WTC11 (cell line): ENCODE measurements around the gene MMRN1. TPM values are rescaled to one million over a fixed set of nuclear protein-coding genes. Genes with fewer than 3 reads are reported as not detected.

ENCODE experiments used
- ATAC-seq: fragments of 200-7000 bp; cut with Tn5 transposase; 2 replicates; pipeline ENCODE4 v1.10.0; 2021; ENCODE audit warnings: mild to moderate bottlenecking, moderate library complexity
- CTCF ChIA-PET: fragments of 300-600 bp; sonication (Branson Sonifier 250); formaldehyde crosslinking; loops from one replicate; lab custom pipeline; 2021; ENCODE audit warnings: antibody characterized with exemption; lab: Charles Lee
- POLR2A ChIA-PET: fragments of 350-600 bp; sonication (Branson Sonifier 250); formaldehyde crosslinking; loops from one replicate; lab custom pipeline; 2021; ENCODE audit warnings: antibody characterized with exemption; lab: Charles Lee
- DNase-seq: peaks from one replicate; pipeline ENCODE4 v3.0.0; 2021; ENCODE audit warnings: low spot score
- H3K27ac Mint-ChIP-seq: 2 replicates; pipeline ENCODE4 v1.8.0; 2021; ENCODE audit warnings: mixed read lengths
- H3K27me3 Mint-ChIP-seq: 2 replicates; pipeline ENCODE4 v1.8.0; 2021; ENCODE audit warnings: low read depth, mild to moderate bottlenecking, moderate library complexity, mixed read lengths
- H3K36me3 Mint-ChIP-seq: 2 replicates; pipeline ENCODE4 v1.8.0; 2021; ENCODE audit warnings: mixed read lengths
- H3K4me1 Mint-ChIP-seq: 2 replicates; pipeline ENCODE4 v1.8.0; 2022; ENCODE audit warnings: mixed read lengths
- H3K4me3 Mint-ChIP-seq: 2 replicates; pipeline ENCODE4 v1.8.0; 2021; ENCODE audit warnings: mild to moderate bottlenecking, moderate library complexity, mixed read lengths
- H3K9me3 Mint-ChIP-seq: 2 replicates; pipeline ENCODE4 v1.8.0; 2021; ENCODE audit warnings: mixed read lengths
- AFF4 ChIP-seq: sonication (generic); formaldehyde crosslinking; IDR thresholded peaks from 2 replicates; pipeline ENCODE4 v1.8.1; 2023; ENCODE audit warnings: mild to moderate bottlenecking, missing genetic modification reagents, borderline replicate concordance
- CBFB ChIP-seq: sonication (generic); formaldehyde crosslinking; IDR thresholded peaks from 2 replicates; pipeline ENCODE4 v1.8.1; 2022; ENCODE audit warnings: mild to moderate bottlenecking, low read depth, missing genetic modification reagents
- CREM ChIP-seq: sonication (generic); formaldehyde crosslinking; IDR thresholded peaks from 2 replicates; pipeline ENCODE4 v1.8.1; 2022; ENCODE audit warnings: mild to moderate bottlenecking, missing genetic modification reagents, moderate library complexity
- E2F5 ChIP-seq: sonication (generic); formaldehyde crosslinking; IDR thresholded peaks from 2 replicates; pipeline ENCODE4 v1.8.1; 2022; ENCODE audit warnings: mild to moderate bottlenecking, moderate library complexity, missing genetic modification reagents
- ERG ChIP-seq: fragments of 250-450 bp; sonication (Bioruptor Pico); IDR thresholded peaks from 2 replicates; pipeline ENCODE4 v1.8.0; 2021; ENCODE audit warnings: mild to moderate bottlenecking
- ESRRA ChIP-seq: sonication (generic); formaldehyde crosslinking; IDR thresholded peaks from 2 replicates; pipeline ENCODE4 v1.8.1; 2022; ENCODE audit warnings: mild to moderate bottlenecking, missing genetic modification reagents, borderline replicate concordance
- FOXJ3 ChIP-seq: sonication (generic); formaldehyde crosslinking; IDR thresholded peaks from 2 replicates; pipeline ENCODE4 v1.9.0; 2021; ENCODE audit warnings: missing genetic modification reagents, mild to moderate bottlenecking, borderline replicate concordance
- FOXP1 ChIP-seq: sonication (generic); formaldehyde crosslinking; IDR thresholded peaks from 2 replicates; pipeline ENCODE4 v1.8.0; 2022; ENCODE audit warnings: missing genetic modification reagents, mild to moderate bottlenecking, moderate library complexity, borderline replicate concordance
- IRF1 ChIP-seq: sonication (generic); formaldehyde crosslinking; IDR thresholded peaks from 2 replicates; pipeline ENCODE4 v1.8.0; 2023; ENCODE audit warnings: missing genetic modification reagents
- KAT7 ChIP-seq: sonication (generic); formaldehyde crosslinking; IDR thresholded peaks from 2 replicates; pipeline ENCODE4 v1.8.1; 2023; ENCODE audit warnings: missing genetic modification reagents, mild to moderate bottlenecking, borderline replicate concordance
- NR2C2 ChIP-seq: sonication (generic); formaldehyde crosslinking; IDR thresholded peaks from 2 replicates; pipeline ENCODE4 v1.8.0; 2022; ENCODE audit warnings: mild to moderate bottlenecking, missing genetic modification reagents
- RORB ChIP-seq: fragments of 250-450 bp; sonication (Bioruptor Pico); IDR thresholded peaks from 2 replicates; pipeline ENCODE4 v1.9.0; 2021; ENCODE audit warnings: mild to moderate bottlenecking
- SMAD3 ChIP-seq: sonication (generic); formaldehyde crosslinking; IDR thresholded peaks from 2 replicates; pipeline ENCODE4 v1.8.0; 2022; ENCODE audit warnings: missing genetic modification reagents, mild to moderate bottlenecking, borderline replicate concordance
- SMAD4 ChIP-seq: sonication (generic); formaldehyde crosslinking; IDR thresholded peaks from 2 replicates; pipeline ENCODE4 v1.8.0; 2022; ENCODE audit warnings: mild to moderate bottlenecking, missing genetic modification reagents
- STAT6 ChIP-seq: sonication (generic); formaldehyde crosslinking; conservative IDR thresholded peaks from 2 replicates; pipeline ENCODE4 v1.8.1; 2023; ENCODE audit warnings: mild to moderate bottlenecking, low read depth, missing genetic modification reagents, moderate library complexity
- TEAD4 ChIP-seq: sonication (generic); formaldehyde crosslinking; IDR thresholded peaks from 2 replicates; pipeline ENCODE4 v1.8.0; 2022; ENCODE audit warnings: mild to moderate bottlenecking, missing genetic modification reagents
- ZBTB43 ChIP-seq: sonication (generic); formaldehyde crosslinking; IDR thresholded peaks from 2 replicates; pipeline ENCODE4 v1.8.1; 2023; ENCODE audit warnings: mild to moderate bottlenecking, missing genetic modification reagents
- ZNF281 ChIP-seq: sonication (generic); formaldehyde crosslinking; IDR thresholded peaks from 2 replicates; pipeline ENCODE4 v1.8.0; 2023; ENCODE audit warnings: mild to moderate bottlenecking, missing genetic modification reagents
- ZNF317 ChIP-seq: sonication (generic); formaldehyde crosslinking; IDR thresholded peaks from 2 replicates; pipeline ENCODE4 v1.8.1; 2023; ENCODE audit warnings: low read depth, mild to moderate bottlenecking, moderate library complexity, missing genetic modification reagents, borderline replicate concordance
- total RNA-seq: library from RNA; stranded (reverse); gene quantifications from 3 replicates; pipeline ENCODE4 v1.2.3, GENCODE V29; 2021

MMRN1 gene
- total RNA-seq, 1 experiment from 2014 or later = not detected

- no peaks in the 10 kb centered on the region for H3K36me3 Mint-ChIP-seq
- no peaks in the 10 kb centered on the region for H3K9me3 Mint-ChIP-seq
- POLR2A ChIA-PET = no interaction called here
- no peak overlapping the region for H3K27ac Mint-ChIP-seq
- CTCF ChIA-PET = interaction anchor here (1.3 kb wide), 2 partner anchors 10 to 321 kb away, joined by 3 read pairs; no protein-coding TSS in a partner anchor
- DNase-seq = no peak
- no peak overlapping the region for H3K4me3 Mint-ChIP-seq
- no peaks in the 10 kb centered on the region for H3K27me3 Mint-ChIP-seq
- no peak for TF ChIP-seq ZNF317 (CRISPR knock-in tag)
- no peak for TF ChIP-seq NR2C2 (CRISPR knock-in tag)
- no peak for TF ChIP-seq KAT7 (CRISPR knock-in tag)
- TF ChIP-seq SMAD3 = no peak
- no peak for TF ChIP-seq CREM (CRISPR knock-in tag)
- no peak for TF ChIP-seq ZNF281
- no peak for TF ChIP-seq FOXJ3 (CRISPR knock-in tag)
- TF ChIP-seq AFF4 (CRISPR knock-in tag) = no peak
- no peak for TF ChIP-seq RORB
- TF ChIP-seq CBFB (CRISPR knock-in tag) = no peak
- TF ChIP-seq TEAD4 (CRISPR knock-in tag) = no peak
- TF ChIP-seq FOXP1 = no peak
- TF ChIP-seq ESRRA = no peak
- TF ChIP-seq SMAD4 (CRISPR knock-in tag) = no peak
- no peak for TF ChIP-seq STAT6 (CRISPR knock-in tag)
- TF ChIP-seq ERG (CRISPR knock-in tag) = no peak
- TF ChIP-seq, all 79 proteins: peak for 0
- ATAC-seq = no peak
- H3K4me1 Mint-ChIP-seq = no peaks in the 10 kb centered on the region
Observed at GRCh38 chr4:89879215-89879614, 15.4 kb upstream of the MMRN1 start.

- no peaks in the 10 kb centered on the region for H3K36me3 Mint-ChIP-seq
- ChIA-PET POLR2A (no interaction called here), CTCF (interaction anchor here (1.0 kb wide), 1 partner anchor 248 kb away, joined by 3 read pairs; no protein-coding TSS in a partner anchor)
- no peak overlapping the region for H3K4me3 Mint-ChIP-seq
- no peak overlapping the region for H3K27ac Mint-ChIP-seq
- DNase-seq (no peak), ATAC-seq (no peak)
- no peaks in the 10 kb centered on the region for H3K9me3 Mint-ChIP-seq
- no peaks in the 10 kb centered on the region for H3K4me1 Mint-ChIP-seq
- H3K27me3 Mint-ChIP-seq = no peaks in the 10 kb centered on the region; the same call in 1 of the 2 replicates
- no peak for TF ChIP-seq E2F5 (CRISPR knock-in tag)
- TF ChIP-seq ZNF281 = no peak
- no peak for TF ChIP-seq IRF1 (CRISPR knock-in tag)
- TF ChIP-seq ZBTB43 = no peak
Observed at GRCh38 chr4:89889289-89889688, 5.4 kb upstream of the MMRN1 start.
